ENCODE measurements around the gene APOL3.

DNA sequence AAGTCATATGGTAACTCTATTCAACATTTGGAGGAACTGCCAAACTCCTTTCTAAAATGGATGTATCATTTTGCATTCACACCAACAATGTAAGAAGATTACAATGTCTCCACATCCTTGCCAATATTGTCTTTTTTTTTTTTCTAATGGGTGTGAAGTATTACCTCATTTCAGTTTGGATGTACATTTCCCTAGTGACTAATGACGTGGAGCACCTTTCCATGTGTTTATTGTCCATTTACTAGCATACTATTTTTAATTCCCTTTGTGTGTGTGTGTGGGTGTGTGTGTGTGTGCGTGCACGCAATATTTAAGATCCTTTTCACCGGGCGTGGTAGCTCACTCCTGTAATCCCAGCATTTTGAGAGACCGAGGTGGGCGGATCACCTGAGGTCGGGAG, 62.7 kb downstream of the APOL3 start:
- TF ChIP-seq EZH2 (IDR thresholded peaks at IDR 0.05; ENCODE audit: borderline replicate concordance, low read depth, low read length, severe bottlenecking): no peak
- TF ChIP-seq, protein P1, sequence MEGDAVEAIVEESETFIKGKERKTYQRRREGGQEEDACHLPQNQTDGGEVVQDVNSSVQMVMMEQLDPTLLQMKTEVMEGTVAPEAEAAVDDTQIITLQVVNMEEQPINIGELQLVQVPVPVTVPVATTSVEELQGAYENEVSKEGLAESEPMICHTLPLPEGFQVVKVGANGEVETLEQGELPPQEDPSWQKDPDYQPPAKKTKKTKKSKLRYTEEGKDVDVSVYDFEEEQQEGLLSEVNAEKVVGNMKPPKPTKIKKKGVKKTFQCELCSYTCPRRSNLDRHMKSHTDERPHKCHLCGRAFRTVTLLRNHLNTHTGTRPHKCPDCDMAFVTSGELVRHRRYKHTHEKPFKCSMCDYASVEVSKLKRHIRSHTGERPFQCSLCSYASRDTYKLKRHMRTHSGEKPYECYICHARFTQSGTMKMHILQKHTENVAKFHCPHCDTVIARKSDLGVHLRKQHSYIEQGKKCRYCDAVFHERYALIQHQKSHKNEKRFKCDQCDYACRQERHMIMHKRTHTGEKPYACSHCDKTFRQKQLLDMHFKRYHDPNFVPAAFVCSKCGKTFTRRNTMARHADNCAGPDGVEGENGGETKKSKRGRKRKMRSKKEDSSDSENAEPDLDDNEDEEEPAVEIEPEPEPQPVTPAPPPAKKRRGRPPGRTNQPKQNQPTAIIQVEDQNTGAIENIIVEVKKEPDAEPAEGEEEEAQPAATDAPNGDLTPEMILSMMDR (IDR thresholded peaks at IDR 0.05; ENCODE audit: extremely low read depth in 1 of 2, insufficient read depth in 1 of 2, low read depth in 1 of 2, low read length in 2 of 2): no peak
- no peak for TF ChIP-seq JUN (IDR thresholded peaks at IDR 0.05; ENCODE audit: borderline replicate concordance, insufficient read depth, insufficient read length, low read depth)

All from endothelial cell of umbilical vein (primary cell).